ENCODE data around the gene FRMD1.

Gene FRMD1

DNA sequence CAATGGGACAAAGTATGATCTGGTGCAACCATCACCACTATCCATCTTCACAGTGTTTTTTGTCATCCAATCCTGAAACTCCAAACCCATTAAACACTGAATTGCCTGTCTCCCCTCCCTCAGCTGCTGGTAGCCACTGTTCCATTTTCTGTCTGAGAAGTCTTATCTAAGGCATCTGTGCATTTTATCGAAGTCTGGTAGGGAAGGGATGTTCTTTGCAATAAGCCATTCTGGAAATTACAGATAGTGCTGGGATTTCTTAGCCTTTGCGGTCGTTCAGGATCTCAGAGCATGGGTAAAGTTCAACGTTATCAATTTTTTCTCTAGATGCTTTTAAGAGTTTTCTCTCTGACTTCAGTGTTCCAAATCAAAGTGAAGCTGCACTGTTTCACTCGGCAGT, 57.4 kb downstream of the FRMD1 start:
- no peak for DNase-seq

DNA sequence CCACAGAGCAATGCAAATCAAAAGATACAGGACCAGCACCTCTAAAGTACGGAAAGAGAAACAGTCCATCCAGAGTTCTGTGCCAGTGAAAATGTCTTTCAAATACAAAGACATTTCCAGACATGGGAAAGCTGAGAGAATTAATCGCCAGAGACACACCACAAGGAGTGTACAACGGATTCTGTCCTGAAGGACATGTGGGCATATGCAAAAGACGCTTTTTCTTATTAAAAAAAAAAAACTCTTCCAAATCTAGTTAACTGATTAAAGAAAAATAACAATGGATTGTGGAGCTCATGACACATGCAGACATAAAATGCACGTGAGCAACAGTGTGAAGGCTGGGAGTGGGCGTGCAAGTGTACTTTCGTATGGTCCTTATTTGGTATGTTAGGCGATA, 58.8 kb downstream of the FRMD1 start:
- DNase-seq: no peak

DNA sequence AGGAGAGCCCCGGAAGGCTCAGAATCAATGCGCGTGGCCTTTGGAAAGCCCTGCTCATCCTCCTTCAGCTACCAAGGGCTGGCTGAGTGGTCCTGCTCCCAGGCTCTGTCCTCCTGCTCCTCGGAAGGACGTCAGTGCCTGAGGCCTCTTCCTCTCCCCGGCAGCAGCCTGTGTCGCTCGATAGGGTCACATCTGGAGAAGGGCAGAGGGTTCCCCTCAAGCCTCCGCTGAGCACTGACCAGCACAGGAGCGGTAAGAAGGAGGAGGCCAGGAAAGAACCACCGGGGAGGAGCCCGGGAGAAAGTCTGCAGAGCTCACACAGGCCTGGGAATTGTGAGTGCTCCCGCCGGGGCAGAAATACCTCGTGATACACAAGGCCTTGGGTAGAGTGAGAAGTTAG, 60.3 kb downstream of the FRMD1 start:
- no peak for DNase-seq

GRCh38 chr6:168017629-168018028, 61.4 kb downstream of the FRMD1 start:
- no peak for DNase-seq

DNA sequence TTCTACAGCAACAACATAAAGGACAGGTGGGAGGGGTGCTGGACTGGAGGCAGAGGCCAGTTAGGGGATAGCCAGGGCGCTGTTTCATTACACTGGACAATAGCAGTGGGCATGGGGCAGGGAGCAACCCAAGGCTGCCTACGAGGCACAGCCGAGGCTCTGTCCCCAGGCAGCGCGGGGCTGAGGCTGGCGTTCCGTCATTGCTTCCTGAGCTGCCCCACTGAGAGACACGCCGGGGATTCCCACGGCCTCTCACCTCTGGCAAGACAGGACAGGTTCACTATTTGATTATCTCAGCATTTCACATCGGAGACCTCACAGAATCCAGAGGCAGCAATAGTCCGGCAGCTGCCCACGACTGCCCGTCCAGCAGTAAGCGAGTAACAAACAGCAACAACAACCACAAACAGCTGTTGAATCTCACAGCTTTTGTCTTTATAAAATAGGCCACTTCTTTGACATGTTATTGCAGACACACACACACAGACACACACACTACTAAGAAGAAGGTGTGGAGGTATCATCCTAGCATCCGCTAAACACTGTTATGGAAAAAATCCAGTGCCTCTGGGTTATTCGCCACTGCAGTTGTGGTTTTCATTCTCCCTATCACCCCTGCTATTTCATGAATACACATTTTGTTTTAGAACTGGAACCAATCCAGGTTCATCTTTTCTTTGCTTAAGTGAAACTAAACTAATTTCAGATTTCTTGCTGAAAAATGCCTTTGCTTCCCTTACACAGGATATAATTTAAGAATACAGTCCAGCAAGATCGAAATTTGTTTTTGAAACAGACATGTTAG, 62.1 kb downstream of the FRMD1 start:
- no peak for DNase-seq

DNA sequence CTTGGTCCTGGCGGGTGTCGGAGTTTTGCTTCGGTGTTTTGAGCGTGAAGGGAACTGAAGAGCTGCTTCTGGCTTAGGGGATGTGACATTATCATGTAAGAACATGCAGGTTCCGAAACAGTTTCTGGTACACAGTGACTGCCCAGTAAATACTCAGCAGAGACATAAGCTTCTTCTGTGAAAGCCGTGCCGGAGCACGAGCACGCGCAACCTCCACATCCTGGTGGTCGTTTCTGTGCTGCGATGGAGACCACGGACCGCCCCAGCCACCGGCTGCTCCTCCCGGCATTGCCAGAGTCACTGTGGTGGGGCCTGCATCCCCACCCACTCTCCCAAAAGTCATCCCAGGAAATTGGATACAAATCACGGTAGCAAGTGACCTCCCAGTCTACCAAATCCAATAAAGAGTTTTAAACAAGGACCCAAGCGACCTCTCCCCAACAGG, 62.8 kb downstream of the FRMD1 start:
- DNase-seq: no peak

- DNase-seq: no peak
Observed at GRCh38 chr6:168015482-168016175, 63.4 kb downstream of the FRMD1 start.

GRCh38 chr6:168015009-168015408, 64.0 kb downstream of the FRMD1 start:
- no peak for DNase-seq

GRCh38 chr6:168014428-168014827, 64.6 kb downstream of the FRMD1 start:
- DNase-seq: peak; percentile 50

DNA sequence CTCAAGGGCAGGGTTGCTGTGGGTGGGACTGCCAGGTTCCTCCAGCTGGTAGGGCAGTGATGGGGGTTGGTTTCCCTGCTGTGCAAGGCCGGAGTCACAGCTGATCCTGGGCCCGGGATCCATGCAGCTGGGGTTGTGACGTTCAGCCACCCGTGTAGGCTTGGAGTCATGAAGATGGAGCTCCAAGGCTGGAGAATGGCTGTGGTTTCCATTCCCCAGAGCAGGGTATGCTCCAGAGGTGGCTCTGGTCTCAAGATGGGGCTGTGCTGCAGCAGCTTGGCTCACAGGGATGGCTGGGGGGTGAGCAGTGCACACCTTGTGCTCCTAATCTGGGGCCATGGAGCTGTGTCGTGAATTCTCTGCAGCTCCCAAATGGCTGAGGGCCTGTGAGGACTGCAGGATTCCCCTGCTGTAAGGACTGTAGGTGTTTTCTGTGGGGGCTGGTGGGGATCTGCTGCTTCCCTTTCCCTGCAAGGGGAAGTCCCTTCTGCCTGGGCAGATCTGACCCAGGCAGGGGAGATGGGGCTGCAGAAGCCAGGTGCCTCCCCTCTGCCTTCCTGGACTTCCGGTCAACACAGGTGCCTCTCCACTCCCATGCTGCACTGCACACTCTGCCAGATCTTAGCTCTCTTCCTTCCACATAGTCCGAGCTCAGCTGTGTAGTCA, 65.6 kb downstream of the FRMD1 start:
- DNase-seq: no peak

- no peak for DNase-seq
Observed at GRCh38 chr6:168012431-168013249, 66.4 kb downstream of the FRMD1 start.

DNA sequence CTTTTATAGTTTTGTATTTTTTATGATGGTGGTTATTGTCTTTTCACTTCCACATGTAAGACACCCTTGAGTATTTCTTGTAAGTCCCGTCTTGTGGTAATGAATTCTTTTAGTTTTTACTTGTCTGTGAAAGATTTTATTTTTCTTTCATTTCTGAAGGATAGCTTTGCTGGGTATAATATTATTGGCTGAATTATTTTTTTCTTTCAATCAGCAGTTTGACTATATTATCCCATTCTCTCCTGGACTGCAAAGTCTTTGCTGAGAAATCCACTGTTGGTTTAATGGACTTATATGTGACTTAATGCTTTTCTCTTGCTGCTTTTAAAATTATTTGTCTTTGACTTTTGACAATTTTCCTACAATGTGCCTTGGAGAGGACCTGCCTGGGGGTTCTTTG, 67.7 kb downstream of the FRMD1 start:
- DNase-seq: no peak

GRCh38 chr6:168009331-168009730, 69.7 kb downstream of the FRMD1 start:
- no peak for DNase-seq

- DNase-seq: no peak
Observed at GRCh38 chr6:168007592-168008338, 71.2 kb downstream of the FRMD1 start.

DNA sequence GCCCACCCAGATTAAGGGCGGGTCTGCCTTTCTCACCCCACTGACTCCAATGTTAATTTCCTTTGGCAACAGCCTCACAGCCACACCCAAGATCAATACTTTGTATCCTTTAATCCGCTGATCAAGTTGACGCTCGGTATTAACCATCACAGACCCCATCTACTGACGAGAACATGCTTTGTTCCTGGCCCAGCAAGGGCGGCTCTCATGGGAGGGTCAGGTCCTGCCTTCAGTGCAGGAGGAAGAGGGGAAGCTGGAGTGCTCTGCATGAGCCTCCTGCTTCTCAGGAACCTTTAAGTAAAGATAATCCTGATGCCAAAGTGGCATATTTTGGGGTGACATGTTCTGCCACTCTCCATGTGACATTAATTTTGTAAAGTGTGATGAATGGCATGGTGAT, 73.2 kb downstream of the FRMD1 start:
- DNase-seq: no peak

- no peak for DNase-seq
Observed at GRCh38 chr6:168004945-168005344, 74.1 kb downstream of the FRMD1 start.

- DNase-seq: no peak
Observed at GRCh38 chr6:168004023-168004422, 75.0 kb downstream of the FRMD1 start.
